HG03097 (cell line): ENCODE measurements around the gene CSDE1.

Source experiments
- ATAC-seq: cut with Tn5 transposase; IDR thresholded peaks from one replicate; pipeline ENCODE4 v1.9.1; 2021; ENCODE audit not compliant: unreplicated experiment, low FRiP score

Gene CSDE1

GRCh38 chr1:114668373-114668772 lies 89.4 kb downstream of the CSDE1 start:
- no peak for ATAC-seq

- no peak for ATAC-seq
Observed at GRCh38 chr1:114666954-114667353, 90.8 kb downstream of the CSDE1 start.
